Hepatic stellate cell (primary cell): ENCODE measurements around the gene NHLH2.

Experiments used
- DNase-seq: peaks from one replicate; pipeline ENCODE4 v3.0.0; 2011; ENCODE audit warnings: low spot score

Gene NHLH2

DNA sequence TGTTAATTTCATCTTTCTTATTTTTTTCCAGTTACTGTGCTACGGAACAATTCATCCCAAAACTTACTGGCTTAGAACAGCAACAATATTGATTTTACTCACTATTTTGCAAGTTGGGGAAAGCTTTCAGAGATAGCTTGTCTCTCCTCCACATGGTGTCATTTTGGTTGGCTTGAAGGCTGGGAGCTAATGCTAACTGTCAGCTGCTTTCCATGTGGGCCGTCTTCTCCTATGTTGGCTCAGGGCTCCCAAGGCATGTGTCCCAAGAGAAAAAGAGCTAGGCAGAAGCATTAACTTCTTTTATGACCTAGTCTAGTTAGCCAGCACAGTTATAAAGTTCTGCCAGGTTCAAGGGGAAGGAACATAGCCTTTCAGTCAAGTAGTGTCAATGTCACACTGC is 38.5 kb downstream of the NHLH2 start:
- no peak for DNase-seq

DNA sequence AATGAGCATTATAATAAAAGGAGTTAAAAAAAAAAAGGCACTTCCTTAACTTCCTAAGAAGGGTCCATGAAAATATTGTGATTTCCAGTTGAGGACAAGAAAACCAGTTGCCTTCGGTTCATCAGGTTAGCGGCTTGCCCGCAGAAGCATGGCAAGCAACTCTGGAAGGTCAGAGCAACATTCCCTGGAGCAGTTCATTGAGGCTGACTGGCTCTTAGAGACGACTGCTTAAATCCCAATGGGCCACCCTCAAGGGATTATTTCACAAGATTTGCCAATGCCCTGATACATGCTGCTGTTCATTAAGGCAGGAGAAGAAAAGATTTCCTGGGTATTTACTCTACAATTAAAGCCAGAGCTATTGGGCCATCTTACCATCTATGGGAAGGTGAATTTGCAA is 43.4 kb downstream of the NHLH2 start:
- DNase-seq: no peak

- no peak for DNase-seq
Observed at GRCh38 chr1:115796897-115797296, 44.0 kb downstream of the NHLH2 start.

- no peak for DNase-seq
Observed at GRCh38 chr1:115796036-115796435, 44.9 kb downstream of the NHLH2 start.

GRCh38 chr1:115794976-115795639 is 45.8 kb downstream of the NHLH2 start:
- no peak for DNase-seq

DNA sequence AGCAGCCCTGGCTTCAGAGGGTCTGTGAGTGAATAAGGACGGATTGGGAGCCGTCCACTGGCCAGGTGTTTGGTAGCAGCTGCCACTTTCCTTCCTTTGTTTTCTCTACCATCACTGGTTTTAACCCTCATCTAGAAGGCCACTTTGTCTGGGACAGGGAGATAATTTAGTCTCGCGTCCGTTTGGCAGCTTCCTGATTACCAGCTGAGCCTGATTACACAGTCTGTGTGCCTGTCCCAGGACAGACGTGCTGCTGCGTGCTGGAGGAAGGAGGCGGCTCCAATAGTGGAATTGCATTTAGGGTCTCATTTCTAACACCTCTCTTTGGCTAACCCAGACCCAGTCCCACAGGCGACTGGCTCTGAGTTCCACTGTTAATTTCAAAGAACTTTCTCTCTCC is 47.8 kb downstream of the NHLH2 start:
- DNase-seq: no peak

GRCh38 chr1:115791816-115792215 is 49.1 kb downstream of the NHLH2 start:
- no peak for DNase-seq

DNA sequence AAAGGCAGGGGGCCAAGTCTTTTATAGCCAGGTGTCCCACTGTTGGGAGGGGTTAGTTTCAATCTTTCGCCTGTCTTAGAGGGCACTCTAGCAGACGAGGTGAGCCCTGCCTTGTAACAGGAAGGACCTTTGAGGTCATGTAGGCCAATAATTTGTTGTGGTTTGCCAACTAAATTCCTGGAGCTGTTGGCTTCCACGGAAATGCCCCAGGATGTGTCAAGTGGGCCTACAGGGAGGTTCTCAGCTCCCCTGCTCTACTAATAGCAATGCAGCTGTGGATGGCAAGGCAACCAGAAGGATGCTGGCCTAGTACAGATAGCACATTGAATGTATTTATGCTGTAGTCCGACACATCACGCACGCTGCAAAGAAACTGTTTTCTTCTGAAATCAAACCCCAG is 50.1 kb downstream of the NHLH2 start:
- no peak for DNase-seq

DNA sequence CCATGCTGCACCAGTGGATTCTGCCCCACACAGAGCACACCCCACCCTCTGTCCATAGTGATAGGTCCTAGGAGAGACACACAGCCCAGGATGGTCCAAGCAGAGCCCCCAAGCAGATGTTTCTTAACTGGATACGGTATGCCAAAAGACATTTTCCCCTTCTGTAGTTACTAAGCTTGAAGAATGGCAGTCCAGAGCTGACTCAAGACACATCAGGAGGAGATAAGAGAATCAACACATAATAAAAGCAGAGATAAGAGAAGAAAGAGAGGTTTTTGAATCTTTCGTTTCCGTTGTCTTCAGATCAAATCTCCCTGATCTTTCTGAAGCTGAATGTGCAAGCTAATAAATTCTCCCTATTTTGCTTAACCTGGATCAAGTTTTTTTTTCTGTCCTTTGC is 50.6 kb downstream of the NHLH2 start:
- no peak for DNase-seq
